ENCODE data around the gene SAMD4B.

SAMD4B gene

DNA sequence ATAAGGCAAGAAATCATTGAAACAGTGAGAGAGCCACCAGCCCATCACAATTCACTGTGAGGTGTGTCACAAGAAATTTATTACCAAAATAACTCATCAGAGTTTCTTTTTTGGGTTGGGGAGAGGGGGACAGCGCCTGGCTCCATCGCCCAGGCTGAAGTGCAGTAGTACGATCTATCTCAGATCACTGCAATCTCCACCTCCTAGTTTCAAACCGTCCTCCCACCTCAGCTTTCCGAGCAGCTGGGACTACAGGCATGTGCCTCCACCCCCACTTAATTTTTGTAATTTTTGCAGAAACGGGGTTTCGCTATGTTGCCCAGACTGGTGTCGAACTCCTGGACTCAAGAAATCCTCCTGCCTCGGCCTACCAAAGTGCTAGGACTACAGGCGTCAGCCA, 42.4 kb upstream of the SAMD4B start:
- H3K27ac ChIP-seq = no peak overlapping the region
- H3K4me3 ChIP-seq = no peak overlapping the region
- no peak for DNase-seq (ENCODE audit: low spot score)
- TF ChIP-seq, protein P1, sequence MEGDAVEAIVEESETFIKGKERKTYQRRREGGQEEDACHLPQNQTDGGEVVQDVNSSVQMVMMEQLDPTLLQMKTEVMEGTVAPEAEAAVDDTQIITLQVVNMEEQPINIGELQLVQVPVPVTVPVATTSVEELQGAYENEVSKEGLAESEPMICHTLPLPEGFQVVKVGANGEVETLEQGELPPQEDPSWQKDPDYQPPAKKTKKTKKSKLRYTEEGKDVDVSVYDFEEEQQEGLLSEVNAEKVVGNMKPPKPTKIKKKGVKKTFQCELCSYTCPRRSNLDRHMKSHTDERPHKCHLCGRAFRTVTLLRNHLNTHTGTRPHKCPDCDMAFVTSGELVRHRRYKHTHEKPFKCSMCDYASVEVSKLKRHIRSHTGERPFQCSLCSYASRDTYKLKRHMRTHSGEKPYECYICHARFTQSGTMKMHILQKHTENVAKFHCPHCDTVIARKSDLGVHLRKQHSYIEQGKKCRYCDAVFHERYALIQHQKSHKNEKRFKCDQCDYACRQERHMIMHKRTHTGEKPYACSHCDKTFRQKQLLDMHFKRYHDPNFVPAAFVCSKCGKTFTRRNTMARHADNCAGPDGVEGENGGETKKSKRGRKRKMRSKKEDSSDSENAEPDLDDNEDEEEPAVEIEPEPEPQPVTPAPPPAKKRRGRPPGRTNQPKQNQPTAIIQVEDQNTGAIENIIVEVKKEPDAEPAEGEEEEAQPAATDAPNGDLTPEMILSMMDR (IDR thresholded peaks at IDR 0.05) = no peak

DNA sequence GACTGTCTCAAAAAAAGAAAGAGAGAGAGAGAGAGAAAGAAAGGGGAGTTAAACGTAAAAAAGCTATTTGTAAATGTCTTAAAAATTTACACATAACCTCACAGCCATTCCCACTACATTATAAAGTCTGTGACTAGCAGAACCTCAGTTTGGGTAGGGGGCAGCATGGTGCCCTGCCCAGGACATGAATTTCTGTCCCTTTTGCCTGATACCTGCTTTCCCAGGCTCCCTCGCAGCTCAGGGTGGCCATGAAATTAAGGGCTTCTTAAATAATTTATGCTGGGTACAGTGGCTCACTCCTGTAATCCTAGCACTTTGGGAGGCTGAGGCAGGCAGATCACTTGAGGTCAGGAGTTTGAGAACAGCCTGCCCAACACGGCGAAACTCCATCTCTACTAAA, 41.2 kb upstream of the SAMD4B start:
- no peak for DNase-seq (ENCODE audit: low spot score)
- Histone ChIP-seq H3K27ac (no peak overlapping the region), H3K4me3 (no peak overlapping the region)
- TF ChIP-seq, protein P1 (IDR thresholded peaks at IDR 0.05) = no peak

DNA sequence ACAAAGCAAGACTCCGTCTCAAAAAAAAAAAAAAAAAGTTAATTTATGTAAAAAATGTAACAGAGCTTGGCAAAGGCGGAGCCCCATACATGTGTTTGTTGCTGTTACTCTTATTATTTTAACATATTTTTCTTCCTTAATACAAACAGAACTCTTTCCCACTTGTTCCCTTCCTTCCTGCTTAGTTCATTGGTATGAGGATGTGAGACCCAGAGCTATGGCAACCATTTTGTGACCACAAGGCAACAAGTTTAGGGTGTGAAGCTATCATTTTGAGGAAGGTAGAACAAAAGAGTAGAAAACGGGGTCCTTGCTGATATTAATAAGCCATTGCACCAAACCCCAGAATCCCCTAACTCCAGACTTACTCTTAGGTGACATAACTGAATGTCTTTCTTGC, 40.7 kb upstream of the SAMD4B start:
- H3K27ac ChIP-seq = no peak overlapping the region
- TF ChIP-seq, protein P1 (IDR thresholded peaks at IDR 0.05) = no peak
- H3K4me3 ChIP-seq = no peak overlapping the region
- no peak for DNase-seq (ENCODE audit: low spot score)

DNA sequence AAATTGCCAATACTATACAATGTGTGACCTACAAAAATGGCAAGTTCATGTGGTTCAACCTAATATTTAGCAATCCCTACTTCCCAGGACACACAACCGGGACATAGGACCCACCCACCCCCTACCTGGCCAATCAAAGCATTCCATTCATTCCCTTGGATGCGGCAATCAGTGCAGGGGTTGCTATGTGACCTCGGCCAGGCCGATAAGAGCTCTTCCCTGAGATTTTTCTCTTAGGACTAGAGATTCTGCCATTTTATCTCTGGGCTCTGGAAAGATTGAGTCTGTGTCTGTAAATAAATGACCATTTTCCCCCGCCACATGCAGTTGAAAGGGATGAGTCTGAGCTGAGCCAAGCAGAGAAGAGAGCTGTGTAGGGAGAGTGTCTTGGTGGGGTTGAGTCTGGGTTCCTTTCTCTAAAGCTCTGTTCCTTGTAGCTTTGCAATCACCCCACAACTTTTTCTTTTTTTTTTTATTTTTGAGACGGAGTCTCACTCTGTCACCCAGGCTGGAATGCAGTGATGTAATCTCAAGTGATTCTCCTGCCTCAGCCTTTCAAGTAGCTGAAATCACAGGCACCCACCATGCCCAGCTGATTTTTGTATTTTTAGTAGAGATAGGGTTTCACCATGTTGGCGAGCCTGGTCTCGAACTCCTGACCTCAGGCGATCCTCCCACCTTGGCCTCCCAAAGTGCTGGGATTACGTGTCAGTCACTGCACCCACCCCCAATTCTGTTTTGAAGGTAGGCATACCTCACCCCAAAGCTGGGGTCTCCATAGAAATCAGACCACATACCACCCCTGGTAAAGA, 38.6 kb upstream of the SAMD4B start:
- no peak for DNase-seq (ENCODE audit: low spot score)
- Histone ChIP-seq H3K27ac (no peak overlapping the region), H3K4me3 (no peak overlapping the region)
- TF ChIP-seq, protein P1 (IDR thresholded peaks at IDR 0.05) = no peak

DNA sequence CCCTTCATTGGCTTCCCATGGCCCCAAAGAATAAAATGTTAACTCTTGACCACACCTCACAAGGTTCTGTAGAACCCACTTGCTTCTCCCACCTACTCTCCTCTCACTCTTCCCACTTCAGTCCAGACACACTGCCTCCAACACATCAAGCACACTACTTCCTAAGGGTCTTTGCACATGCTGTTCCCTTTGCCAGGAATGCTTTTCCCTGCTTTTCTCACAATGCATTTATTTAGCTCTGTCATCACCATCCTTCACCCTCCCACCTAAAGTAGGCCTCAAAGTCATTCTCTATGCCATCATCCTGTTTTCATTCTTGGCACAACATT, 38.1 kb upstream of the SAMD4B start:
- no peak overlapping the region for H3K27ac ChIP-seq
- DNase-seq (ENCODE audit: low spot score) = no peak
- TF ChIP-seq, protein P1 (IDR thresholded peaks at IDR 0.05) = no peak
- H3K4me3 ChIP-seq = no peak overlapping the region

DNA sequence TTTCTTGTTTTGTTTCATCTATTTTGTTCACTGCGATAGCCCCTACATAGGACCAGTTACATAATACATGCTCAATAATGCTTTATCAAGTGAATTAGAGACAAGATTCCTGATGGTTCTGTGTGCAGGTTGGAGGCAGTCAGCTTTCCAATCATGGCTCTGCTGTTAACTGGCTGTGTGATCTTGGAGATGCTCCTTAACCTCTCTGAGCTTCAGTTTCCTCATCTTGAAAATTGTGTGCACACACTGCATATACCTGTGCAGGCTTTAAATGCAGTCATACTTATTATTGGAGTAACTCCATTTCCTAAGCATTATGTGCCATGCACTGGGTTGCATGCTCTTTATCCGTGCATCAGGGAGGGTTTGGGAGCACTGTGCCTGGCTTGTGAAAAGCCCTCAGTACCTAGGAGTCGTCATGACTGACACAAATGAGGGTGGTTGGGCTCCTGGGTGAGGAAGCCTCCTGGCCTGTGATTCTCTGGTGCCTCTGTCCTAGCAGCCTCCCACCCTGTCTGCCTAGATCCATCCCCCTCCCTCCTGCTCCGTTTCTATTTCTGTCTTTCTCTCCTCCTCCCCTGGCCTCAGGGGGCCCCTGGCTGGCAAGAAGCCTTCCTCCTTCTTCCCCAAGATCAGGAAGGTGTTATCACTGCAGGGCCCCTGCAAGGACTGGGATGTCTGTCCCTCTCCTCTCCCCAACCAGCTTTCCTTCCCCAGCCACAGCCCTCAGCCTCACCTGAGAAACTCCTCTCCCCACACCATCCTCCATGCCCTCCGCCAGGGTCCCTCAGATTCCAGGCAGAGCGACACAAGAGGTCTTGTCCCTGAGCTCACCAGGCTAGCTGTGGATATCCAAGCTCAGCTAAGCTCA, 37.3 kb upstream of the SAMD4B start:
- Histone ChIP-seq H3K4me3 (no peak overlapping the region), H3K27ac (no peak overlapping the region)
- TF ChIP-seq, protein P1 (IDR thresholded peaks at IDR 0.05) = no peak
- no peak for DNase-seq (ENCODE audit: low spot score)
